Measurements from ENCODE around the gene HOXB5.

Gene HOXB5

GRCh38 chr17:48545022-48545375, 48.6 kb downstream of the HOXB5 start, which contains the start of gene HOXB2:
HOXB2 (minus strand) TSS chr17:48545109; CDS start chr17:48544911, 198 bp downstream.
- DNase-seq, result no peak

- no peak for DNase-seq
These were observed 49.1 kb downstream of the HOXB5 start for GRCh38 chr17:48544349-48545021.

GRCh38 chr17:48543854-48544348, 49.7 kb downstream of the HOXB5 start:
- DNase-seq, result peak; percentile 28

- DNase-seq, result peak; percentile 27
These were observed 50.3 kb downstream of the HOXB5 start for GRCh38 chr17:48543107-48543853.

GRCh38 chr17:48542698-48543106, 50.9 kb downstream of the HOXB5 start:
- no peak for DNase-seq

GRCh38 chr17:48542114-48542656, 51.4 kb downstream of the HOXB5 start:
- no peak for DNase-seq

GRCh38 chr17:48541577-48542113, 51.9 kb downstream of the HOXB5 start:
- DNase-seq, result no peak
